Suprapubic skin (tissue), 4 donors: ENCODE results near the gene L3MBTL4.

Experiments used
- EP300 ChIP-seq: sonication (generic); formaldehyde crosslinking; IDR thresholded peaks from one replicate; pipeline ENCODE4 v1.6.1; 2017; ENCODE audit warnings: antibody characterized with exemption
- POLR2AphosphoS5 ChIP-seq, 3 donors: sonication (generic); formaldehyde crosslinking; IDR thresholded peaks; one replicate each; pipeline ENCODE4 v1.6.1; 2017; ENCODE audit warnings: antibody characterized with exemption in 3 of 3

DNA sequence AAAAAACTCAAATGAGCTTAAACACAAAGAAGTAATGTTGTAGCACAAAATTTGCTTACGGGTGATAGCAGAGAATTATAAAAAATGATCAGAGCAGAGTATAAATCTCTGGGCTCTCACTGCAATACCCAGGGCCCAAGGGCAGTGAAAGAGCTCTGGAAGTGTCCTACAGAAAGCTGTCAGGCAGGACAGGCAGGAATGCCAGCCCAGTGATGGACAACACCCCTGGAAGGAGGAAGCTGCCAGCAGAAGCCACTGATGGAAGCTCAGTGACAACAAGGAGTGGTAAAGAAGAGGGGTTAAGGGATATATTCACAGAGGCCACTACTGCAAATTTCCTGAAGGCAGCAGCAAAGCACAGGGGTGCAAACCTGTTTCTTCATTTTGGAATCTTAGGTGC lies 214.9 kb downstream of the L3MBTL4 start:
- no peak for TF ChIP-seq POLR2AphosphoS5 (IDR thresholded peaks at IDR 0.05)
- no peak for TF ChIP-seq EP300
